ENCODE data around the gene LYZL4. TPM values are rescaled to one million over a fixed set of nuclear protein-coding genes. Genes with fewer than 3 reads are reported as not detected.

The LYZL4 gene
- total RNA-seq, 4 donors from 2014 or later, result not detected

- ATAC-seq, result no peak
These were observed 40.6 kb downstream of the LYZL4 start for GRCh38 chr3:42369832-42370231.

GRCh38 chr3:42369304-42369703, 41.1 kb downstream of the LYZL4 start:
- TF ChIP-seq EP300 (IDR thresholded peaks at IDR 0.05) (no peak), POLR2AphosphoS5 (IDR thresholded peaks at IDR 0.05) (no peak), POLR2A (IDR thresholded peaks at IDR 0.05) (no peak)
- TF ChIP-seq, protein P1, sequence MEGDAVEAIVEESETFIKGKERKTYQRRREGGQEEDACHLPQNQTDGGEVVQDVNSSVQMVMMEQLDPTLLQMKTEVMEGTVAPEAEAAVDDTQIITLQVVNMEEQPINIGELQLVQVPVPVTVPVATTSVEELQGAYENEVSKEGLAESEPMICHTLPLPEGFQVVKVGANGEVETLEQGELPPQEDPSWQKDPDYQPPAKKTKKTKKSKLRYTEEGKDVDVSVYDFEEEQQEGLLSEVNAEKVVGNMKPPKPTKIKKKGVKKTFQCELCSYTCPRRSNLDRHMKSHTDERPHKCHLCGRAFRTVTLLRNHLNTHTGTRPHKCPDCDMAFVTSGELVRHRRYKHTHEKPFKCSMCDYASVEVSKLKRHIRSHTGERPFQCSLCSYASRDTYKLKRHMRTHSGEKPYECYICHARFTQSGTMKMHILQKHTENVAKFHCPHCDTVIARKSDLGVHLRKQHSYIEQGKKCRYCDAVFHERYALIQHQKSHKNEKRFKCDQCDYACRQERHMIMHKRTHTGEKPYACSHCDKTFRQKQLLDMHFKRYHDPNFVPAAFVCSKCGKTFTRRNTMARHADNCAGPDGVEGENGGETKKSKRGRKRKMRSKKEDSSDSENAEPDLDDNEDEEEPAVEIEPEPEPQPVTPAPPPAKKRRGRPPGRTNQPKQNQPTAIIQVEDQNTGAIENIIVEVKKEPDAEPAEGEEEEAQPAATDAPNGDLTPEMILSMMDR (IDR thresholded peaks at IDR 0.05), result no peak
- Histone ChIP-seq H3K27ac (peak overlapping the region in 2 of 4 donors; percentile 33 to 62), H3K4me1 (peaks cover 0 to 35% (median 0%) of the 10 kb centered on the region in 3 donors), H3K36me3 (no peaks in the 10 kb centered on the region), H3K4me3 (no peak overlapping the region), H3K9me3 (peaks cover 0 to 8% (median 0%) of the 10 kb centered on the region in 3 donors), H3K27me3 (no peaks in the 10 kb centered on the region)
- no peak for ATAC-seq
- WGBS, 2 donors (ENCODE audit: low coverage in 1 of 2), result 0 to 6% methylated on average over 2 to 4 of the region's 4 CpGs

More at GRCh38 chr3:42369832-42370231, 40.6 kb downstream of the LYZL4 start:
- Histone ChIP-seq H3K4me1 (peaks cover 0 to 40% (median 0%) of the 10 kb centered on the region in 3 donors), H3K4me3 (no peak overlapping the region), H3K36me3 (no peaks in the 10 kb centered on the region), H3K27me3 (no peaks in the 10 kb centered on the region), H3K9me3 (peaks cover 0 to 6% (median 0%) of the 10 kb centered on the region in 3 donors), H3K27ac (peak overlapping the region in 1 of 4 donors; percentile 62)
- WGBS, 2 donors (ENCODE audit: low coverage in 1 of 2), result 43 to 80% methylated on average over 1 of the region's 4 CpGs
- TF ChIP-seq POLR2AphosphoS5 (IDR thresholded peaks at IDR 0.05), result no peak
- TF ChIP-seq, protein P1 (IDR thresholded peaks at IDR 0.05), result no peak
- TF ChIP-seq EP300 (IDR thresholded peaks at IDR 0.05), result no peak
- TF ChIP-seq POLR2A (IDR thresholded peaks at IDR 0.05), result no peak

DNA sequence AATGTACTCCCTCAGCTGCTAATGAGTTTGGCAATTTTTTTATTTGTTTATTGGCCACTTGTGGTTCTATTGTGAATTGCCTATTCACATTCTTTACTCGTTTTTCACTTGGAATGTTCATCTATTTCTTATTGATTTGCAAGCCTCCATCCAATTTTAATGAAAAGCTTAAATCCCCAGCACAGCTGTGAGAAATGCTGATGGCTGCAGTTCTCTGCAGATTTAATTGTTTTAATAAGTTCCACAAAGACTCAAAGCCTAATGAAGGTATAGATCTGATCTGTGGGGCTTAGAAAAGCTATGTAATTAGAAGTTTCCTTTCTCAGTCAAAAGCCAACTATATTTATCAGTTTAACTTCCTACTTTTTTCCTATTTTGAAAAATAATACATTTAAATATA, 41.5 kb downstream of the LYZL4 start:
- Histone ChIP-seq H3K27me3 (no peaks in the 10 kb centered on the region), H3K4me1 (peaks cover 0 to 30% (median 0%) of the 10 kb centered on the region in 3 donors), H3K27ac (peak overlapping the region in 2 of 4 donors; percentile 33 to 62), H3K9me3 (peaks cover 0 to 8% (median 0%) of the 10 kb centered on the region in 3 donors), H3K36me3 (no peaks in the 10 kb centered on the region), H3K4me3 (no peak overlapping the region)
- ATAC-seq, result no peak
- TF ChIP-seq POLR2A (IDR thresholded peaks at IDR 0.05) (no peak), POLR2AphosphoS5 (IDR thresholded peaks at IDR 0.05) (no peak), EP300 (IDR thresholded peaks at IDR 0.05) (no peak)
- TF ChIP-seq, protein P1 (IDR thresholded peaks at IDR 0.05), result no peak
- 5 to 15% methylated on average over 1 of the region's 1 CpG for WGBS, 2 donors (ENCODE audit: low coverage in 1 of 2)

DNA sequence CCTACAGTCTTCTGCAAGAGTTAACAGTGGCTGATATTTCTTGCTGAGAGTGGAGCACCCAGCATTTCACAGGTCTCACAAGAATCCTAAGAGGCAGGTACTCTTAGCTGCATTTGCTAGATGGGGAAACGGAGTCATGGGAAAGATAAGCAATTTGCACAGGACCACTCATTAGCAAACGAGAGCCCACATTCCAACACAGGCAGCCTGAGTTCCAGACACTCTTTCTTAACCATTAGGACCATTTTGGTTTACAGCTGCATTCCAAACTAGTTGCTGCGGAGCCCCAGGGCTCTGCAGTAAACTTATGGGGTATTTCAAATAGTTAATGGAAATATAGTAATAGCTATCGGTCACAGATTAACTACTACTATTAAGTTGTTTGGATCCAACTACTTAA, 42.5 kb downstream of the LYZL4 start:
- peaks cover 0 to 29% (median 0%) of the 10 kb centered on the region in 3 donors for H3K4me1 ChIP-seq
- H3K4me3 ChIP-seq, result no peak overlapping the region
- no peak for ATAC-seq
- H3K36me3 ChIP-seq, result no peaks in the 10 kb centered on the region
- H3K27ac ChIP-seq, result no peak overlapping the region
- H3K27me3 ChIP-seq, result no peaks in the 10 kb centered on the region
- 35 to 70% methylated on average over 4 of the region's 4 CpGs for WGBS, 2 donors (ENCODE audit: low coverage in 1 of 2)
- TF ChIP-seq, protein P1 (IDR thresholded peaks at IDR 0.05), result no peak
- TF ChIP-seq POLR2AphosphoS5 (IDR thresholded peaks at IDR 0.05), result no peak
- H3K9me3 ChIP-seq, result peaks cover 0 to 8% (median 0%) of the 10 kb centered on the region in 3 donors

- Histone ChIP-seq H3K4me3 (no peak overlapping the region), H3K4me1 (peaks cover 0 to 22% (median 0%) of the 10 kb centered on the region in 3 donors), H3K27ac (no peak overlapping the region), H3K9me3 (peaks cover 0 to 8% (median 0%) of the 10 kb centered on the region in 3 donors), H3K36me3 (no peaks in the 10 kb centered on the region), H3K27me3 (no peaks in the 10 kb centered on the region)
- WGBS, 2 donors (ENCODE audit: low coverage in 1 of 2), result 82% methylated on average over 3 of the region's 3 CpGs; no CpG with 5 or more reads in 1 of the 2 donors
- ATAC-seq, result no peak
- TF ChIP-seq, protein P1 (IDR thresholded peaks at IDR 0.05), result no peak
- TF ChIP-seq POLR2A (IDR thresholded peaks at IDR 0.05), result no peak
- TF ChIP-seq POLR2AphosphoS5 (IDR thresholded peaks at IDR 0.05), result no peak
- TF ChIP-seq EP300 (IDR thresholded peaks at IDR 0.05), result no peak
These were observed 43.9 kb downstream of the LYZL4 start for GRCh38 chr3:42366550-42366949.

Data from gastroesophageal sphincter (tissue), 4 donors.